CD8-positive, alpha-beta memory T cell (primary cell): ENCODE measurements around the gene CMAS. TPM values are rescaled to one million over a fixed set of nuclear protein-coding genes. Genes with fewer than 3 reads are reported as not detected.
"Not testable (repeated sequence)": the region's sequence is repeated elsewhere in the genome, so short reads cannot be mapped to it uniquely, and the experiment has no call there.

Experiments
- CTCF ChIA-PET: fragments of 350-600 bp; sonication (Branson Sonifier 250); formaldehyde crosslinking; loops from one replicate; lab custom pipeline; 2021; ENCODE audit warnings: antibody characterized with exemption; lab: Charles Lee
- POLR2A ChIA-PET: fragments of 350-600 bp; sonication (Branson Sonifier 250); formaldehyde crosslinking; loops from one replicate; lab custom pipeline; 2021; ENCODE audit warnings: antibody characterized with exemption; lab: Charles Lee
- DNase-seq, 5 donors: peaks; one replicate each; pipeline versions ENCODE4 v3.0.0 to v3.0.0-alpha.2; 2020 to 2022; ENCODE audit warnings: mixed read lengths in 1 of 5
- H3K27ac ChIP-seq: one replicate; pipeline ENCODE4 v1.7.0; 2013; ENCODE audit warnings: low read depth, mild to moderate bottlenecking, low read length, moderate library complexity
- H3K27me3 ChIP-seq: 2 replicates; pipeline ENCODE4 v1.7.0; 2013; ENCODE audit warnings: low read length, mild to moderate bottlenecking; ENCODE audit not compliant: insufficient read depth, poor library complexity, severe bottlenecking
- H3K36me3 ChIP-seq: 2 replicates; pipeline ENCODE4 v1.7.0; 2013; ENCODE audit warnings: mild to moderate bottlenecking, low read length, moderate library complexity; ENCODE audit not compliant: insufficient read depth
- H3K4me1 ChIP-seq: 2 replicates; pipeline ENCODE4 v1.7.0; 2013; ENCODE audit warnings: mild to moderate bottlenecking, low read length, moderate library complexity; ENCODE audit not compliant: insufficient read depth
- H3K4me3 ChIP-seq: 2 replicates; pipeline ENCODE4 v1.7.0; 2013; ENCODE audit warnings: mild to moderate bottlenecking, low read length
- H3K9me3 ChIP-seq: 2 replicates; pipeline ENCODE4 v1.7.0; 2013; ENCODE audit warnings: mild to moderate bottlenecking, low read length
- H3K27ac Mint-ChIP-seq, 8 donors: one replicate each; pipeline ENCODE4 v1.8.0; 2020 to 2021; ENCODE audit warnings: mixed read lengths in 8 of 8, mild to moderate bottlenecking in 6 of 8, inconsistent platforms in 3 of 8, moderate library complexity in 3 of 8
- H3K27me3 Mint-ChIP-seq, 2 donors: one replicate each; pipeline ENCODE4 v1.8.0; 2020 to 2021; ENCODE audit warnings: mixed read lengths in 2 of 2, mild to moderate bottlenecking in 1 of 2, moderate library complexity in 1 of 2
- H3K36me3 Mint-ChIP-seq, 3 donors: one replicate each; pipeline ENCODE4 v1.8.0; 2020 to 2021; ENCODE audit warnings: mixed read lengths in 3 of 3, inconsistent platforms in 1 of 3, mild to moderate bottlenecking in 1 of 3
- H3K4me1 Mint-ChIP-seq, 3 donors: one replicate each; pipeline ENCODE4 v1.8.0; 2020 to 2021; ENCODE audit warnings: mixed read lengths in 3 of 3, inconsistent platforms in 1 of 3, mild to moderate bottlenecking in 1 of 3
- H3K4me3 Mint-ChIP-seq, 7 donors: one replicate each; pipeline ENCODE4 v1.8.0; 2020 to 2021; ENCODE audit warnings: mixed read lengths in 7 of 7, mild to moderate bottlenecking in 6 of 7, moderate library complexity in 4 of 7, inconsistent platforms in 2 of 7
- H3K9me3 Mint-ChIP-seq, 5 donors: one replicate each; pipeline ENCODE4 v1.8.0; 2020 to 2022; ENCODE audit warnings: mixed read lengths in 5 of 5, mild to moderate bottlenecking in 3 of 5, moderate library complexity in 2 of 5, inconsistent platforms in 1 of 5
- polyA plus RNA-seq: library from polyadenylated mRNA; unstranded; fragments of 300-500 nt; fragmentation: Illumina TruSeq; gene quantifications from one replicate; pipeline ENCODE4 v1.2.3, GENCODE V29; 2021
- total RNA-seq, 2 experiments: library from RNA; stranded (reverse); gene quantifications; one replicate each; pipeline ENCODE4 v1.2.3, GENCODE V29; 2021

Gene CMAS
- total RNA-seq (10 to 100 TPM; 40.3 to 41.0 TPM), polyA plus RNA-seq (39.8 TPM)

DNA sequence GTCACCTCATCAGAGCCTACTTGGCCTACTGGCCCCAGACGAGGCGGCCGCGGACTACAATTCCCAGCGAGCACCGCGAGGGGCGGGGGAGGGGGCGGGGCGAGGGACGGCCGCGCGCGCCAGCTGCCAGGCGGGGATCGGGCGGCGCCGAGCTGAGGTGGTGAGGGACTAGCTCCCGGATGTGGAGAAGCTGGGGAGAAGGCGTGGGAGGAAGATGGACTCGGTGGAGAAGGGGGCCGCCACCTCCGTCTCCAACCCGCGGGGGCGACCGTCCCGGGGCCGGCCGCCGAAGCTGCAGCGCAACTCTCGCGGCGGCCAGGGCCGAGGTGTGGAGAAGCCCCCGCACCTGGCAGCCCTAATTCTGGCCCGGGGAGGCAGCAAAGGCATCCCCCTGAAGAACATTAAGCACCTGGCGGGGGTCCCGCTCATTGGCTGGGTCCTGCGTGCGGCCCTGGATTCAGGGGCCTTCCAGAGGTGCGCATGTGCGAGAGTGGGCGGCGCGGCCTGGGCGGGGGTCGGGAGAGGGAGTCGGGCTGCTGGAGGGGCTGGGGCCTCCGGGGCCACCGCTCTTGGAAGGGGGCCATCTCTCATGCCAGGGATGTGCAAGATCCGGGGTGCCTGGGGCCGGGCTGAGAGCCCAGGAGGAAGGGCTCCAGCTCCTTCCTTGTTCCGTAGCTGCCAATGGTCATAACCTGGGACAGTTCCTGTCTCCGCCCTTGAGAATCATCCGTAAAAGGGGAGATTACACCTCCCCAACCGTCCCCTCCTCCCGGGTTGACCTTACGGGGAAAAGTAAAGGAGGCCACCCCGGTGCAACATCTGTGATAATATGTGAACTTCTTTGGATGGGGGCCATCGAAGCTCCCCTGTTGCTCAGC, at the start of gene CMAS:
Gene CMAS, plus strand, starts transcription at position 129 of the 878 bp plus-strand sequence. Its CDS starts 86 bp downstream, at position 215.
- Histone ChIP-seq H3K9me3 (no peaks in the 10 kb centered on the region), H3K4me1 (peaks cover 23% of the 10 kb centered on the region), H3K36me3 (no peaks in the 10 kb centered on the region), H3K4me3 (peak within 1 kb of the TSS; percentile 82), H3K27ac (peak within 1 kb of the TSS; percentile 67), H3K27me3 (no peaks in the 10 kb centered on the region)
- Mint-ChIP-seq H3K4me3 (peak within 1 kb of the TSS; percentile 92 to 96 (median 95)), H3K9me3 (no peaks in the 10 kb centered on the region), H3K36me3 (peaks cover 0 to 14% (median 6%) of the 10 kb centered on the region in 3 donors), H3K27ac (peak within 1 kb of the TSS; percentile 57 to 95 (median 88)), H3K4me1 (peaks cover 36 to 54% (median 51%) of the 10 kb centered on the region in 3 donors), H3K27me3 (no peaks in the 10 kb centered on the region)
- POLR2A ChIA-PET, result interaction anchor here (0.6 to 1.2 kb wide), 3 partner anchors 15 to 425 kb away, joined by 3 read pairs; partner anchors contain the start of gene LDHB
- CTCF ChIA-PET, result interaction anchor here (1.2 to 2.2 kb wide), 3 partner anchors 24 to 413 kb away, joined by 3 to 10 read pairs (median 4); no protein-coding TSS in a partner anchor
- peak; percentile 64 to 84 (median 73) for DNase-seq

DNA sequence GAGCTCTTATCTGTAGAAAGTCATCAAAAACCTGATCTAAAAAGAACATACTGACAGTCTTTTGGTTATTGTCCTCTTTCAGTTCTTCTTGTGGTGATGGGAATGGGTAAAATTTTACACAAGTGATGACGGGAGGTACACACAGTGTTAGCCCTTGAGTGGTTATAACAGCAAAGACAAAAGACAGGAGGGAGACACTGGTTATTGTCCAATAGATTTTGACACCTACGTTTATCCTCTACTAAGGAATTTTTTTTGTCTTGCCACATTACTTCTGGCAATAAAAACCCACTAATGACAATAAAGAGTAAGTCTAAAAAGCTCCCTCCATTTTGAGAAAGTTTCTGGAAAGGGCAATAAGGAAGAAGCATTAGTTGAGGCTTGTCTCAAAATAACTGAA, 47.7 kb upstream of the CMAS start:
- Mint-ChIP-seq H3K4me3 (no peak overlapping the region), H3K4me1 (no peaks in the 10 kb centered on the region), H3K36me3 (no peaks in the 10 kb centered on the region), H3K9me3 (no peaks in the 10 kb centered on the region), H3K27ac (no peak overlapping the region), H3K27me3 (peaks cover 0 to 3% of the 10 kb centered on the region in 2 donors)
- H3K27ac ChIP-seq, result no peak overlapping the region
- no peaks in the 10 kb centered on the region for H3K36me3 ChIP-seq
- H3K4me3 ChIP-seq, result no peak overlapping the region
- H3K4me1 ChIP-seq, result no peaks in the 10 kb centered on the region
- CTCF ChIA-PET, result no interaction called here
- no peak for DNase-seq
- H3K27me3 ChIP-seq, result no peaks in the 10 kb centered on the region
- POLR2A ChIA-PET, result no interaction called here
- no peaks in the 10 kb centered on the region for H3K9me3 ChIP-seq

DNA sequence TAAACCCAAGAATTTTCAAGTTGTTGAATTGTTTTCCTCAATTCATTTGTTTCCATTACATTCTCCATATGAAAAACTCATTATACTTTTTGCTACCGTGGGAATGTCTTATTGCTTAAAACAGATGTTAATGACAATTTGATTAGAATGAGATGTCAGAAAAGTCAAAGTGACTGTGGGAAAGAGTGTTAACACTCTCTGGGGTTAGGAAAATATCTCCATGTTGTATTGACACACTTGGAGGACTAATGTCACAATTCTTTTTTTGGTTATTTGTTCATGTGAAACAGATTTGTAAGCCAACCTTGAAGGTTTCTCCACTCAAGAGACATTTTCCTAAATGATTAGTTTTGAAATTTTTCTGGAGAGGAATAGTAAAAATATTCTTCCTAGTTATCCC, 47.2 kb upstream of the CMAS start:
- Mint-ChIP-seq H3K4me1 (no peaks in the 10 kb centered on the region), H3K4me3 (no peak overlapping the region), H3K27me3 (peaks cover 0 to 3% of the 10 kb centered on the region in 2 donors), H3K27ac (no peak overlapping the region), H3K36me3 (no peaks in the 10 kb centered on the region), H3K9me3 (no peaks in the 10 kb centered on the region)
- ChIA-PET CTCF (no interaction called here), POLR2A (no interaction called here)
- Histone ChIP-seq H3K27ac (no peak overlapping the region), H3K9me3 (no peaks in the 10 kb centered on the region), H3K36me3 (no peaks in the 10 kb centered on the region), H3K4me1 (no peaks in the 10 kb centered on the region), H3K27me3 (no peaks in the 10 kb centered on the region), H3K4me3 (no peak overlapping the region)
- no peak for DNase-seq

DNA sequence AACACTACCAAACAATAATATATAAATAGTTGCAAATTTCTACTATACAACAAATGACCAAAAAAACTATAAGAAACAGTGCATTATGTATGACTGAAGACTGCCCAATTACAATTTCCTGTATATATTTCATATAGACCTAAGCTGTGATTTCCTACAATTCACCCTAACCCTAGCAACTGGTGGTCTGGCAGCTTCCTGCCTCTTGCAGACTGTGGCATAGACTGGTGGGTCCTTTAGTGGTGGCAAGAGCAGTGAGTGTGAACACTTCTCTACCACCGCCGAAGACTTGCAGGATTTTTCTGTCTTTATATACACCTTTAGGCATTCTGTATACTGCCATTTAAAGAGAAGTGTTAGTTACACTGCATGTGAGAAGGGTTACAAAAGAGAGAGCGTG, 43.6 kb upstream of the CMAS start:
- CTCF ChIA-PET, result no interaction called here
- H3K4me1 Mint-ChIP-seq, result no peaks in the 10 kb centered on the region
- H3K27ac ChIP-seq, result no peak overlapping the region

DNA sequence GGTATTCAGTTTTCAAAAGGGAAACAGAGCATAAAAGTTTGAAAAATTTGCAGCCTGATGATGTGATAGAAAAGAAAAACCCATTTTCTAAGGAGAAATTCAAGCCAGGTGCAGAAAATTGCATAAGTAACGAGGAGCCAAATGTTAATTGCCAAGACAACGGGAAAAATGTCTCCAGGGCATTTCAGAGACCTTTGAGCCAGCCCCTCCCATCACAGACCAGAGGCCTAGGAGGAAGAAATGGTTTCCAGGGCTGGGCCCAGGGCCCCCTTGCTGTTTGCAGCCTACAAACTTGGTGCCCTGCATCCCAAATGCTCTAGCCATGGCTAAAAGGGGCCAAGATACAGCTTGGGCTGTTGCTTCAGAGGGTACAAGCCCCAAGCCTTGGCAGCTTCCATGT, 38.2 kb upstream of the CMAS start:
- peaks cover 5 to 11% of the 10 kb centered on the region in 2 donors for H3K27me3 Mint-ChIP-seq
- H3K36me3 ChIP-seq, H3K27me3 ChIP-seq, H3K27ac Mint-ChIP-seq, H3K9me3 ChIP-seq, H3K4me1 Mint-ChIP-seq, H3K36me3 Mint-ChIP-seq, POLR2A ChIA-PET, H3K4me3 ChIP-seq, DNase-seq, H3K4me1 ChIP-seq, H3K27ac ChIP-seq, CTCF ChIA-PET, H3K9me3 Mint-ChIP-seq, H3K4me3 Mint-ChIP-seq: not testable (repeated sequence)

More for the DNA sequence above, 43.6 kb upstream of the CMAS start:
- no peak overlapping the region for H3K4me3 Mint-ChIP-seq
- H3K27ac Mint-ChIP-seq, result no peak overlapping the region
- Histone ChIP-seq H3K9me3 (no peaks in the 10 kb centered on the region), H3K4me1 (no peaks in the 10 kb centered on the region), H3K27me3 (no peaks in the 10 kb centered on the region), H3K36me3 (no peaks in the 10 kb centered on the region), H3K4me3 (no peak overlapping the region)
- DNase-seq, result no peak
- no peaks in the 10 kb centered on the region for H3K9me3 Mint-ChIP-seq
- no peaks in the 10 kb centered on the region for H3K36me3 Mint-ChIP-seq
- H3K27me3 Mint-ChIP-seq, result peaks cover 1 to 5% of the 10 kb centered on the region in 2 donors
- POLR2A ChIA-PET, result no interaction called here

DNA sequence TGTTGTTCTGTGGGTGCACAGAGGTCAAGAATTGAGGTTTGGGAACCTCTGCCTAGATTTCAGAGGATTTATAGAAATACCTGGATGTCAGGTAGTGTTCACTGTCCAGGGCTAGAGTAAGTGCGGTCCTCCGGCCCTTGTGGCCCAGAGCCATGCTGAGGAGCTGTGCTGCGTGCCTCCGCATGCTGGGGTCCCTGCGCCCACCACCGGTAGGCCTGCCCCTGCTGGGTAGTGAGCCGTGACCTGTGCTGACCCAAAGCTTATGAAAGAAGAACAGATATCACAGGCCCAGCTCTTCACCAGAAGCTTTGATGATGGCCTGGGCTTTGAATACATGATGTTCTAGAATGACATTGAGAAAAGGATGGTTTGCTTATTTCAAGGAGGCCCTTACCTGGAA, 37.8 kb upstream of the CMAS start:
- CTCF ChIA-PET, result no interaction called here
- no peak overlapping the region for H3K27ac ChIP-seq
- peaks cover 0 to 3% (median 0%) of the 10 kb centered on the region in 5 donors for H3K9me3 Mint-ChIP-seq

DNA sequence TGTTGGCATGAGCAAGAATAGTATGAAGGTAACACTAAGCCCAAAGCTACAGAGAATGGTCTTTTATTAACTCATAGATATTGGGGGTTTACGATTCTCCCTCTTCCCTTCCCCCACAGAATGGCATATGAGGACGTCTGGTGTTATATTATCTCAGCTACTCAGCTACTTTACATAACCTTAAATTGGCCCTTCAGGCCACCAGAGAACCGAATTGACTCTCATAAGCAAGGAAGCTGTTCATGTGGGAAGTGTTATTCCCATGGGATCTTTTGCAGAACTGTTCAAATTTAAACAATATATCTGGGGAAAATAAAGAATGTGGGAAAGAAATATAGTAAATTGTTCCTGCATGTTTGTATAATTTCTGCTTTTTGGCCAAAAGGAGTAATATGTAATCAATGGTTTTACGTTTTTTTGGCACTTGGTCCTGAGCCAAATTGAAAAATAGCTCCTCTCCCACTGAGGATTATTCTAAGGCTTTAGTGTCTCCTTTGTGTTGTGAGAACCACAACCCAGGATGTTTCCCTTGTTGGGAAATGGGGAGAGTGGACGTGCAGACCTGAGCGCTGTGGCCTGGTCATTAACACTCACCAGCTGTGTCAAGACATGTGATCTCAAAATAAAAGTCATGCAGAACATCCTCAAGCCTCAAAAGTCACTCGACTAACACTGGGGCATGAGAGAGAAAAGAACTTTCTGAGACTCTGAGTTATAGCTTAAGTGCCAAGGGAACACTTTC, 31.8 kb upstream of the CMAS start:
- POLR2A ChIA-PET, result no interaction called here
- DNase-seq, result no peak
- no peaks in the 10 kb centered on the region for H3K4me1 Mint-ChIP-seq

More for the DNA sequence above, 37.8 kb upstream of the CMAS start:
- Histone ChIP-seq H3K27me3 (no peaks in the 10 kb centered on the region), H3K9me3 (no peaks in the 10 kb centered on the region), H3K4me1 (no peaks in the 10 kb centered on the region), H3K4me3 (no peak overlapping the region), H3K36me3 (no peaks in the 10 kb centered on the region)
- peaks cover 5 to 12% of the 10 kb centered on the region in 2 donors for H3K27me3 Mint-ChIP-seq
- no peak overlapping the region for H3K27ac Mint-ChIP-seq
- no peaks in the 10 kb centered on the region for H3K36me3 Mint-ChIP-seq
- H3K4me3 Mint-ChIP-seq, result no peak overlapping the region
- no peak for DNase-seq
- POLR2A ChIA-PET, result no interaction called here
- H3K4me1 Mint-ChIP-seq, result no peaks in the 10 kb centered on the region

DNA sequence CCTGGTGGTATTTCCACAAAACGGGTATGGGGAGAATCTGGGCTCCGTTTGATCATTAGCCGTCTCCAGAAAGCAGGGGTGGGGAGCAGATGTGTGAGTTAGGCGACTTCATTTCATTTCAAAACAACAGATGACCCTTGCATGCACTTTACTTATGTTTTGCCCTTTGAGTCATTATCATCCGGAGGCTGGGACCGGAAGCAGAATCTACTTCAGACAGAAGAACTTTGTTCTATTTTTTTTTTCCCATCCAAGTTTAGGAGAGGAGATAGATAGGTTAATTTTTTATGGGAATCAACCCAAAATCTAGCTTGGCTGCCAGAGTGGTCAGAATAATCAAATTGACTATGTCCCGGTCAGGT, 31.3 kb upstream of the CMAS start:
- Histone ChIP-seq H3K4me3 (no peak overlapping the region), H3K27me3 (no peaks in the 10 kb centered on the region), H3K4me1 (no peaks in the 10 kb centered on the region), H3K9me3 (no peaks in the 10 kb centered on the region), H3K27ac (no peak overlapping the region), H3K36me3 (no peaks in the 10 kb centered on the region)
- H3K27ac Mint-ChIP-seq, result no peak overlapping the region
- no peak for DNase-seq
- H3K4me3 Mint-ChIP-seq, result no peak overlapping the region
- H3K27me3 Mint-ChIP-seq, result peaks cover under 1 to 27% of the 10 kb centered on the region in 2 donors
- no peaks in the 10 kb centered on the region for H3K4me1 Mint-ChIP-seq
- H3K36me3 Mint-ChIP-seq, result no peaks in the 10 kb centered on the region
- ChIA-PET POLR2A (interaction anchor here (0.7 kb wide), 1 partner anchor 45 kb away, joined by 3 read pairs; no protein-coding TSS in a partner anchor), CTCF (interaction anchor here (1.5 kb wide), 1 partner anchor 35 kb away, joined by 3 read pairs; no protein-coding TSS in a partner anchor)
- peaks cover 0 to 2% (median 0%) of the 10 kb centered on the region in 5 donors for H3K9me3 Mint-ChIP-seq

More for the DNA sequence above, 31.8 kb upstream of the CMAS start:
- Mint-ChIP-seq H3K27me3 (peaks cover 2 to 27% of the 10 kb centered on the region in 2 donors), H3K36me3 (no peaks in the 10 kb centered on the region), H3K27ac (no peak overlapping the region), H3K9me3 (peaks cover 0 to 2% (median 0%) of the 10 kb centered on the region in 5 donors), H3K4me3 (no peak overlapping the region)
- Histone ChIP-seq H3K4me1 (no peaks in the 10 kb centered on the region), H3K27ac (no peak overlapping the region), H3K27me3 (no peaks in the 10 kb centered on the region), H3K36me3 (no peaks in the 10 kb centered on the region), H3K4me3 (no peak overlapping the region), H3K9me3 (no peaks in the 10 kb centered on the region)
- CTCF ChIA-PET, result no interaction called here
